ENCODE measurements around the gene CACNB2.

- no peak for TF ChIP-seq GATA2 (IDR thresholded peaks at IDR 0.05; ENCODE audit: low read depth, low read length)
- TF ChIP-seq GATA3 (IDR thresholded peaks at IDR 0.05; ENCODE audit: low read depth, low read length), result no peak
Observed at GRCh38 chr10:18497806-18498369, 357.7 kb downstream of the CACNB2 start.

Data from SH-SY5Y (cell line).